SK-N-SH treated with all-trans-retinoic acid at 6 μM for 48 hours (cell line): Measurements from ENCODE around the gene ADCY5.

Source experiments
- ZC3H10 ChIP-seq: fragments of 250-450 bp; sonication (Bioruptor Pico); IDR thresholded peaks from 2 replicates; pipeline ENCODE4 v1.5.1; 2021; ENCODE audit warnings: mild to moderate bottlenecking, moderate library complexity
- ZNF565 ChIP-seq: fragments of 450-650 bp; formaldehyde crosslinking; conservative IDR thresholded peaks from 2 replicates; pipeline ENCODE4 v1.5.0; 2020; ENCODE audit warnings: low read depth, mild to moderate bottlenecking, moderate library complexity

DNA sequence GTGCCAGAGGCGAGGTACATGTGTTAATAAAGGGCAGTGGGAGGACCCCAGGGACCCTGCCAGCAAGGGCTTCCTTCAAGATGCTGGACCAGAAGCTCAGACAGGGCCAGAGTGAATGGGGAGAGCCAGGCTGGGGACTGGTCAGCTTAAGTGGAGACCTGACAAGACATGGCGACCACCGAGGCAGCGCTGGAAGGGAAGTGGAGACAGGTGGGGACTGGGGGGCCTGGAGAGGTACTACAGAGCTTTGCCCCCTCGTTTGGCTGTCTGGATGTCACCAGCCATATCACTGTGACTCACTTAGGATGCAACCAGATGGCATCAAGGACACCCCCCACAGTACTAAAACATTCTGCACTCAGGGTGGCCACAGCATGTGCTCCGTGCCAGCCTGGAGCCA lies 97.9 kb downstream of the ADCY5 start:
- TF ChIP-seq ZC3H10 (CRISPR knock-in tag) (no peak), ZNF565 (CRISPR knock-in tag) (no peak)
